ENCODE data around the gene PSMD5. TPM values are rescaled to one million over a fixed set of nuclear protein-coding genes. Genes with fewer than 3 reads are reported as not detected.
A peak's percentile ranks its signal among the peaks of the same experiment; 100 is the strongest.

Gene PSMD5
- total RNA-seq, 1 donor from 2014 or later, result 44.4 TPM

- H3K4me3 ChIP-seq (ENCODE audit: low read depth, low read length), result peak overlapping the region; percentile 53
- no peak for DNase-seq (ENCODE audit: low read depth)
- H3K36me3 ChIP-seq (ENCODE audit: control insufficient read depth, insufficient read depth, low read length), result no peaks in the 10 kb centered on the region
- no peak for TF ChIP-seq CTCF (IDR thresholded peaks at IDR 0.05; ENCODE audit: insufficient read depth, low read length, poor library complexity, severe bottlenecking)
- H3K27me3 ChIP-seq (ENCODE audit: control insufficient read depth, insufficient read depth, low read length), result no peaks in the 10 kb centered on the region
Measured at GRCh38 chr9:120875643-120875953, 32.9 kb upstream of the PSMD5 start.

GRCh38 chr9:120875195-120875565 is 32.5 kb upstream of the PSMD5 start:
- Histone ChIP-seq H3K4me3 (ENCODE audit: low read depth, low read length) (no peak overlapping the region), H3K27me3 (ENCODE audit: control insufficient read depth, insufficient read depth, low read length) (no peaks in the 10 kb centered on the region), H3K36me3 (ENCODE audit: control insufficient read depth, insufficient read depth, low read length) (no peaks in the 10 kb centered on the region)
- no peak for TF ChIP-seq CTCF (IDR thresholded peaks at IDR 0.05; ENCODE audit: insufficient read depth, low read length, poor library complexity, severe bottlenecking)
- no peak for DNase-seq (ENCODE audit: low read depth)

DNA sequence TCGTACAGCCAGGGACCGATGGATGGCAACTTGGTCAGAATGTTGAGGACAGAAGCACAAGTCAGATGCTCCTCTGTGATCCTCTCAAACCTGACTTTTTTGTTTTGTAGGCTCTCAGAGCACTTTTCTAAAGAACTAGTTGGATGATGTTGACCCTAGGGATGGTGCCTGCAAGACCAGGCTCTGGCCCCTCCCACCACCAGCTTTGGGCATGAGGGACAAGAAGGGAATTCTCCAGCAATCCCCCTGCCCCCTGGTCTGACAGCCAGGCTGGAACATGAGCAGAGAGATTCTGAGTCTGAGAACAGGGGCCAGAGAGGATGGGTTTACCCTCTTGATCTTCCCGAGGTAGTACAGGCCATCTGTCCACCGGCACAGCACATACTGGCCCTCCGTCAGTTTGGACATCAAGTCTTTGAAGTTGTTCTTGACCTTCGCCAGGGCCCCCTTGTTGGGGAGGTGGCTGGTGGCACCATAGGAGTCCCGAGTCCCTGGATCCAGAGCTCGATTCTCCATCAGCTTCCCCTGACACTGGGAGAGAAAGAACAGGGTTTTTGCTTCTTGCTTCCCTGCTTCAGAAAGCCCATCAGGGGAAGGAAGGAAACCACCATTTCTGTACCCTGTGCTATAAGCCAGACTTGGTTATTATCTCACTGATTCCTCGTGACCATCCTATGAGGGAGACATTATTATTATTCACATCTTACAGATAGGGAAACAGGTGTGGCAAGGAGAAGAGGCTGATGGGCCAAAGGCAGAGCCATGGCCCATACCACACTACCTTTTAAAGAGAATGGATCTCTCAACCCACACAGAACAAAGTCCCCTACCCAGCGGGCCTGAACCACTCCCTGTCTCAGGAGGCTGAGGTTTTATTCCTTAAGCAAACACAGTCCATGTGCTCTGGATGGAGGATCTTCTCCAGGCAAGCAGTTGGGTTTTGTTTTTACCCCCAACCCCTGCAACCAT is 31.8 kb upstream of the PSMD5 start:
- H3K27me3 ChIP-seq (ENCODE audit: control insufficient read depth, insufficient read depth, low read length), result no peaks in the 10 kb centered on the region
- H3K36me3 ChIP-seq (ENCODE audit: control insufficient read depth, insufficient read depth, low read length), result no peaks in the 10 kb centered on the region
- H3K4me3 ChIP-seq (ENCODE audit: low read depth, low read length), result no peak overlapping the region
- no peak for DNase-seq (ENCODE audit: low read depth)
- TF ChIP-seq CTCF (IDR thresholded peaks at IDR 0.05; ENCODE audit: insufficient read depth, low read length, poor library complexity, severe bottlenecking), result no peak

- peak; percentile 79 for DNase-seq (ENCODE audit: low read depth)
- no peak overlapping the region for H3K4me3 ChIP-seq (ENCODE audit: low read depth, low read length)
- no peaks in the 10 kb centered on the region for H3K27me3 ChIP-seq (ENCODE audit: control insufficient read depth, insufficient read depth, low read length)
- H3K36me3 ChIP-seq (ENCODE audit: control insufficient read depth, insufficient read depth, low read length), result no peaks in the 10 kb centered on the region
- no peak for TF ChIP-seq CTCF (IDR thresholded peaks at IDR 0.05; ENCODE audit: insufficient read depth, low read length, poor library complexity, severe bottlenecking)
Measured at GRCh38 chr9:120873512-120873911, 30.8 kb upstream of the PSMD5 start.

DNA sequence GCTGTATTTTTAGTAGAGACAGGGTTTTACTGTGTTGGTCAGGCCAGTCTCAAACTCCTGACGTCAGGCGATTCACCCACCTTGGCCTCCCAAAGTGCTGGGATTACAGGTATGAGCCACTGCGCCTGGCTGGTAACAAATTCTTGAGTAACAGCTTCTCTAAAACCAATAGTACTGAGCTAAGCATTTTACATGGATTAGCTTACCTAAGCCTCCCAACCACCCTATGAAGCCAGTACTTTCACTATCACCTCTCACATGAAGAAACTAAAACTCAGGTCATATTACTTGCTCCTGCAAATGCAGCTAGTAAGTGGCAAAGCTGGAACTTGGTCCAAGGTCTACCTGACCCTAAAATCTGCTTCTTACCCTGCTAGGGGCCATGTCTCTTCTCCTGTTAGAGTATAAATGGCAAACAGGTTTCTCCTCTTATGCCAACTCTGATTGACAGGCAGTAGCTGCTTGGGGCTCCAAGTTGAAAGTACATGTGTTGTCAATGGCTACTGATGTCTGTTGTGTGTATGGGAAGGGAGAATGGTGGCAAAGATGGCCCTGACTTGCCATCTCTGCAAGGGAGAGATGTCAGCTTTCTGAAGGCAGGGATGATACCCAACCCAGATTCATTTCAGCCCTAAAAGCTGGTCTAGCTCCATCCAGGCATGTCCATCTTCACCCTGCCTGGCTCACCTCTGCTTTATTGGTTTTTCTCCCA is 30.2 kb upstream of the PSMD5 start:
- no peaks in the 10 kb centered on the region for H3K27me3 ChIP-seq (ENCODE audit: control insufficient read depth, insufficient read depth, low read length)
- H3K4me3 ChIP-seq (ENCODE audit: low read depth, low read length), result no peak overlapping the region
- no peak for DNase-seq (ENCODE audit: low read depth)
- no peaks in the 10 kb centered on the region for H3K36me3 ChIP-seq (ENCODE audit: control insufficient read depth, insufficient read depth, low read length)
- no peak for TF ChIP-seq CTCF (IDR thresholded peaks at IDR 0.05; ENCODE audit: insufficient read depth, low read length, poor library complexity, severe bottlenecking)
